Measurements from ENCODE around the gene MBOAT1. TPM values are rescaled to one million over a fixed set of nuclear protein-coding genes. Genes with fewer than 3 reads are reported as not detected.

The MBOAT1 gene
- total and polyA plus RNA-seq, 3 donors from 2014 or later = 4.1 to 5.3 (median 4.5) TPM

- TF ChIP-seq POLR2A (IDR thresholded peaks at IDR 0.05) (no peak), CTCF (IDR thresholded peaks at IDR 0.05) (no peak)
- no peak overlapping the region for H3K27ac ChIP-seq
- no peak overlapping the region for H3K4me3 ChIP-seq
- H3K9me3 ChIP-seq = no peaks in the 10 kb centered on the region
- H3K27me3 ChIP-seq = no peaks in the 10 kb centered on the region
- no peaks in the 10 kb centered on the region for H3K36me3 ChIP-seq (ENCODE audit: low read depth, missing control alignments)
- WGBS, 2 donors = 91 to 94% methylated on average over 6 of the region's 6 CpGs
- no peaks in the 10 kb centered on the region for H3K4me1 ChIP-seq
- intact Hi-C loops (cut with DNase I; ENCODE audit: low total_unique reads) = no loop called here
- no peak for DNase-seq
These were observed 102.7 kb downstream of the MBOAT1 start for GRCh38 chr6:20109526-20109925.

- TF ChIP-seq POLR2A (IDR thresholded peaks at IDR 0.05) (no peak), CTCF (IDR thresholded peaks at IDR 0.05) (no peak)
- H3K4me3 ChIP-seq = no peak overlapping the region
- no peaks in the 10 kb centered on the region for H3K9me3 ChIP-seq
- intact Hi-C loops (cut with DNase I; ENCODE audit: low total_unique reads) = no loop called here
- no peak for DNase-seq
- WGBS, 2 donors = 97% methylated on average over 4 of the region's 4 CpGs
- no peak overlapping the region for H3K27ac ChIP-seq
- no peaks in the 10 kb centered on the region for H3K4me1 ChIP-seq
- no peaks in the 10 kb centered on the region for H3K36me3 ChIP-seq (ENCODE audit: low read depth, missing control alignments)
- no peaks in the 10 kb centered on the region for H3K27me3 ChIP-seq
These were observed 106.4 kb downstream of the MBOAT1 start for GRCh38 chr6:20105838-20106237.

- no peaks in the 10 kb centered on the region for H3K9me3 ChIP-seq
- WGBS, 2 donors = 56 to 87% methylated on average over 2 of the region's 2 CpGs
- no peaks in the 10 kb centered on the region for H3K4me1 ChIP-seq
- no peaks in the 10 kb centered on the region for H3K36me3 ChIP-seq (ENCODE audit: low read depth, missing control alignments)
- H3K4me3 ChIP-seq = no peak overlapping the region
- TF ChIP-seq CTCF (IDR thresholded peaks at IDR 0.05) (no peak), POLR2A (IDR thresholded peaks at IDR 0.05) (no peak)
- no peak overlapping the region for H3K27ac ChIP-seq
- DNase-seq = no peak
- no peaks in the 10 kb centered on the region for H3K27me3 ChIP-seq
- intact Hi-C loops (cut with DNase I; ENCODE audit: low total_unique reads) = no loop called here
These were observed 107.6 kb downstream of the MBOAT1 start for GRCh38 chr6:20104696-20105095.

- H3K4me3 ChIP-seq = no peak overlapping the region
- no peak overlapping the region for H3K27ac ChIP-seq
- no peaks in the 10 kb centered on the region for H3K4me1 ChIP-seq
- H3K36me3 ChIP-seq (ENCODE audit: low read depth, missing control alignments) = no peaks in the 10 kb centered on the region
- 84 to 88% methylated on average over 8 of the region's 8 CpGs for WGBS, 2 donors
- no peaks in the 10 kb centered on the region for H3K9me3 ChIP-seq
- no peak for DNase-seq
- no peaks in the 10 kb centered on the region for H3K27me3 ChIP-seq
- intact Hi-C loops (cut with DNase I; ENCODE audit: low total_unique reads) = no loop called here
- TF ChIP-seq CTCF (IDR thresholded peaks at IDR 0.05) = no peak
- TF ChIP-seq POLR2A (IDR thresholded peaks at IDR 0.05) = no peak
These were observed 109.7 kb downstream of the MBOAT1 start for GRCh38 chr6:20102397-20103073.

- Histone ChIP-seq H3K27ac (no peak overlapping the region), H3K27me3 (no peaks in the 10 kb centered on the region), H3K36me3 (ENCODE audit: low read depth, missing control alignments) (no peaks in the 10 kb centered on the region), H3K4me1 (no peaks in the 10 kb centered on the region), H3K9me3 (no peaks in the 10 kb centered on the region), H3K4me3 (no peak overlapping the region)
- no peak for DNase-seq
- intact Hi-C loops (cut with DNase I; ENCODE audit: low total_unique reads) = loop anchor here (10.0 kb wide), 1 partner anchor 426 kb away; no protein-coding TSS in a partner anchor
- TF ChIP-seq CTCF (IDR thresholded peaks at IDR 0.05) (no peak), POLR2A (IDR thresholded peaks at IDR 0.05) (no peak)
- 90 to 95% methylated on average over 5 of the region's 5 CpGs for WGBS, 2 donors
These were observed 113.1 kb downstream of the MBOAT1 start for GRCh38 chr6:20099156-20099555.

Measured in testis (tissue), 3 donors.